ENCODE data around the gene REEP2. TPM values are rescaled to one million over a fixed set of nuclear protein-coding genes. Genes with fewer than 3 reads are reported as not detected.

The REEP2 gene
- total RNA-seq, 1 donor from 2014 or later: 17.4 TPM

DNA sequence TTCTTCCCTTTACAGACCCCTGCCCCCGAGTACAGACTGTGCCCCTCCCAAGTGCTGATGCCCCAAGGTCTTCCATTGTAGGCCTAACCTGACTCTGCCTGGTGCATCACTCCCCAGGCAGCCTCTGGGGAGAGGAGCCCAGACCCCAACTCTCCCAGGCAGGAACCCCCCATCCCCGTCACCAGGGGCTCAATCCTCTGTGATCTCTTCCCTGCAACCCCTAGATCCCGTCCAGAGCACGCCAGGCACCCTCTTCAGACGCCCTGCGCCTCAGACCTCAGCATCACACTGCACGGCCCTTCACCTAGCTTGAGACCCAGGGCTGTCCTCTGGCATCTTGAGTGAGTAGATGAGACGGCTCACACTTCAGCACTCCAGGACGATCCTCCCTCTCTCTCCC lies 20.0 kb downstream of the REEP2 start:
- Histone ChIP-seq H3K36me3 (no peaks in the 10 kb centered on the region), H2AFZ (replicated peaks) (no peak overlapping the region), H3K9me3 (ENCODE audit: low read depth) (no peaks in the 10 kb centered on the region), H3K27me3 (no peaks in the 10 kb centered on the region), H3K4me2 (no peak overlapping the region), H3K9ac (no peak overlapping the region), H4K20me1 (ENCODE audit: low read depth) (no peaks in the 10 kb centered on the region), H3K4me3 (no peak overlapping the region), H3K4me1 (peaks cover 18% of the 10 kb centered on the region), H3K27ac (no peak overlapping the region), H3F3A (ENCODE audit: low read depth) (peaks cover 14% of the 10 kb centered on the region), H3K79me2 (ENCODE audit: low read depth) (no peaks in the 10 kb centered on the region)
- Mint-ChIP-seq H3K9me3 (no peaks in the 10 kb centered on the region), H3K27ac (peak overlapping the region; percentile 83), H3K36me3 (no peaks in the 10 kb centered on the region), H3K4me3 (no peak overlapping the region), H3K27me3 (ENCODE audit: insufficient read depth, low read depth) (peaks cover 11% of the 10 kb centered on the region), H3K4me1 (peaks cover 31% of the 10 kb centered on the region)
- TF ChIP-seq, protein P1, sequence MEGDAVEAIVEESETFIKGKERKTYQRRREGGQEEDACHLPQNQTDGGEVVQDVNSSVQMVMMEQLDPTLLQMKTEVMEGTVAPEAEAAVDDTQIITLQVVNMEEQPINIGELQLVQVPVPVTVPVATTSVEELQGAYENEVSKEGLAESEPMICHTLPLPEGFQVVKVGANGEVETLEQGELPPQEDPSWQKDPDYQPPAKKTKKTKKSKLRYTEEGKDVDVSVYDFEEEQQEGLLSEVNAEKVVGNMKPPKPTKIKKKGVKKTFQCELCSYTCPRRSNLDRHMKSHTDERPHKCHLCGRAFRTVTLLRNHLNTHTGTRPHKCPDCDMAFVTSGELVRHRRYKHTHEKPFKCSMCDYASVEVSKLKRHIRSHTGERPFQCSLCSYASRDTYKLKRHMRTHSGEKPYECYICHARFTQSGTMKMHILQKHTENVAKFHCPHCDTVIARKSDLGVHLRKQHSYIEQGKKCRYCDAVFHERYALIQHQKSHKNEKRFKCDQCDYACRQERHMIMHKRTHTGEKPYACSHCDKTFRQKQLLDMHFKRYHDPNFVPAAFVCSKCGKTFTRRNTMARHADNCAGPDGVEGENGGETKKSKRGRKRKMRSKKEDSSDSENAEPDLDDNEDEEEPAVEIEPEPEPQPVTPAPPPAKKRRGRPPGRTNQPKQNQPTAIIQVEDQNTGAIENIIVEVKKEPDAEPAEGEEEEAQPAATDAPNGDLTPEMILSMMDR (IDR thresholded peaks at IDR 0.05): no peak
- TF ChIP-seq EZH2 (IDR thresholded peaks at IDR 0.05) (no peak), EZH2phosphoT487 (IDR thresholded peaks at IDR 0.05) (no peak)
- DNase-seq (ENCODE audit: low spot score): no peak

DNA sequence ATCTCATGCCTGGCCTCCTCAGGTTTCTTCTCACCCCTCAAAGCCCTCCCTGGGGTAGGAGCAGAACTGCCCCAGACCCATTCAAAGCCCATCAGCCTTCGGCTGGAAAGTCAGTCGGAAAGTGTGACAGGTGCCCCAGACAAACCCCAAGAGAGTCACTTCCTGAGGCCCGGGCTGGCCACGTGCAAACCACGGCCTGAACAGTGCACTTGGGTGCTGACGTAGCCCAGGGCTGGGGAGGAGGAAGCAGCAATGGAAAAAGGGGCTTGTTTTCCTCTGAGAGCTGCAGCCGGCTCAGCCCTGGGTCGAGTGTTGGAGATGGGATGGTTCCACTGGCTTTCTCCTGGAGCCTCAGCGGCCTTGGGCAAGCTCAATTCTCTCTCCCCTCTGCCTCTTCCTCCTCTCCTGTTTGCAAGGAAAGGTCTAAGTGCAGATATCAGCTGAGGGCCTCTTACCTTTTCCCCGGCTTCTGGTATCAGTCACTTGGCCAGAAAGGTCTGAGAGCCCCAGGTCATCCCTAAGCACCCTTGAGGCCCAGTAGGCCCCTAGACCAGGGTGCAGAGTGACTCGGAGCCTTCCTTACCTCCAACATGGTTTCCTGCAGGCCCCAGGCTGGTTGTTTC lies 20.6 kb downstream of the REEP2 start:
- Mint-ChIP-seq H3K4me1 (peaks cover 31% of the 10 kb centered on the region), H3K4me3 (no peak overlapping the region), H3K27me3 (ENCODE audit: insufficient read depth, low read depth) (peaks cover 11% of the 10 kb centered on the region), H3K9me3 (no peaks in the 10 kb centered on the region), H3K36me3 (no peaks in the 10 kb centered on the region), H3K27ac (no peak overlapping the region)
- no peak for DNase-seq (ENCODE audit: low spot score)
- no peaks in the 10 kb centered on the region for H3K79me2 ChIP-seq (ENCODE audit: low read depth)
- no peak for TF ChIP-seq EZH2 (IDR thresholded peaks at IDR 0.05)
- TF ChIP-seq EZH2phosphoT487 (IDR thresholded peaks at IDR 0.05): no peak
- TF ChIP-seq, protein P1 (IDR thresholded peaks at IDR 0.05): no peak
- H3K9me3 ChIP-seq (ENCODE audit: low read depth): no peaks in the 10 kb centered on the region
- H2AFZ ChIP-seq (replicated peaks): no peak overlapping the region
- peaks cover 18% of the 10 kb centered on the region for H3K4me1 ChIP-seq
- H3K36me3 ChIP-seq: no peaks in the 10 kb centered on the region
- no peak overlapping the region for H3K4me3 ChIP-seq
- no peaks in the 10 kb centered on the region for H3K27me3 ChIP-seq
- H3F3A ChIP-seq (ENCODE audit: low read depth): peaks cover 17% of the 10 kb centered on the region
- H3K4me2 ChIP-seq: no peak overlapping the region
- no peak overlapping the region for H3K27ac ChIP-seq
- H4K20me1 ChIP-seq (ENCODE audit: low read depth): no peaks in the 10 kb centered on the region
- no peak overlapping the region for H3K9ac ChIP-seq

DNA sequence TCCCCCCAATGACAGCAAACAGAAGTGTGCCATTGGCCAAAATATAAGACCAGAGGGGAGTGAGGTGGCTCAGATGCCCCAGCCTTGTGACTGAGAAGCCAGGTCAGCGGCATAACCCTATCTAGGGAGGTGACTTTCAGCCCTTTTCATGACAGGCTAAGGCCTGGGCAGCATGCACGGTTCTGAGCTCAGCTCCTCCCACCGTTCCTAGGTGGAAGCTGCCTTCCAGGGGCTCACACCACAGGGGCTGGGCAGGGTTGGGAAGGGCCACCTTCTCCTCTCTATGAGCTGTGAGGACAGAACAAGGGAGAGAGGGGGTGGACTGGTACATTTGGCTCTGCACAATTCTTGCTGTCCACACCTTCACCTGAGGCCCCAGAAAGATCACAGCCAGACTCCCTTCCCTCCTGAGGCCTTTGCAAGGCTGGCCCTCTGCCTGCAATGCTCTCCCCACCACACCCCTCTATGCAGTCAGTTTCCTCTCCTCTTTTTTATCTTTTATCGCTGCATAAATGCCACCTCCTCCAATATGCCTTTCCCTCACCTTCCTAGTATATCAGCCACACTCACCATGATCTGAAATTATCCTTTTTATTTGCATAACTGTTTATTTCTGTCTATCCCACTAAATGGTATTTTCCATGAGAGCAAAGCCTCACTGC lies 21.3 kb downstream of the REEP2 start:
- H3K27ac ChIP-seq: no peak overlapping the region
- TF ChIP-seq, protein P1 (IDR thresholded peaks at IDR 0.05): no peak
- TF ChIP-seq EZH2phosphoT487 (IDR thresholded peaks at IDR 0.05): no peak
- TF ChIP-seq EZH2 (IDR thresholded peaks at IDR 0.05): no peak
- peaks cover 15% of the 10 kb centered on the region for H3K4me1 ChIP-seq
- H3K9me3 ChIP-seq (ENCODE audit: low read depth): no peaks in the 10 kb centered on the region
- Mint-ChIP-seq H3K4me3 (no peak overlapping the region), H3K36me3 (no peaks in the 10 kb centered on the region), H3K9me3 (no peaks in the 10 kb centered on the region), H3K27ac (peak overlapping the region; percentile 6), H3K27me3 (ENCODE audit: insufficient read depth, low read depth) (peaks cover 11% of the 10 kb centered on the region), H3K4me1 (peaks cover 26% of the 10 kb centered on the region)
- H3K4me3 ChIP-seq: no peak overlapping the region
- no peak for DNase-seq (ENCODE audit: low spot score)
- H3K36me3 ChIP-seq: no peaks in the 10 kb centered on the region
- no peaks in the 10 kb centered on the region for H4K20me1 ChIP-seq (ENCODE audit: low read depth)
- no peak overlapping the region for H3K9ac ChIP-seq
- H2AFZ ChIP-seq (replicated peaks): no peak overlapping the region
- no peaks in the 10 kb centered on the region for H3K27me3 ChIP-seq
- peaks cover 20% of the 10 kb centered on the region for H3F3A ChIP-seq (ENCODE audit: low read depth)
- H3K4me2 ChIP-seq: no peak overlapping the region
- no peaks in the 10 kb centered on the region for H3K79me2 ChIP-seq (ENCODE audit: low read depth)

Measured in neural progenitor cell (in vitro differentiated cells).